Neural progenitor cell (in vitro differentiated cells): ENCODE results near the gene PKD1. TPM values are rescaled to one million over a fixed set of nuclear protein-coding genes. Genes with fewer than 3 reads are reported as not detected.

ENCODE experiments used
- DNase-seq: peaks from one replicate; pipeline ENCODE4 v3.0.0-alpha.2; 2016; ENCODE audit warnings: low spot score
- H2AFZ ChIP-seq: fragments of 200-600 bp; sonication (generic); replicated peaks from 2 replicates; pipeline ENCODE4 v1.6.1; 2016; ENCODE audit warnings: antibody characterized with exemption
- H3F3A ChIP-seq: fragments of 200-600 bp; sonication (generic); 2 replicates; pipeline ENCODE4 v1.6.1; 2016; ENCODE audit warnings: antibody characterized with exemption, low read depth
- H3K27ac ChIP-seq: fragments of 200-600 bp; sonication (generic); 2 replicates; pipeline ENCODE4 v1.5.1; 2016; ENCODE audit warnings: mild to moderate bottlenecking
- H3K27me3 ChIP-seq: fragments of 200-600 bp; sonication (generic); 2 replicates; pipeline ENCODE4 v1.6.1; 2016; ENCODE audit warnings: mild to moderate bottlenecking, moderate library complexity
- H3K36me3 ChIP-seq: fragments of 200-600 bp; sonication (generic); 2 replicates; pipeline ENCODE4 v1.5.1; 2016
- H3K4me1 ChIP-seq: fragments of 200-600 bp; sonication (generic); 2 replicates; pipeline ENCODE4 v1.6.1; 2016; ENCODE audit warnings: mixed run types
- H3K4me2 ChIP-seq: fragments of 200-600 bp; sonication (generic); 2 replicates; pipeline ENCODE4 v1.6.1; 2016
- H3K4me3 ChIP-seq: fragments of 200-600 bp; sonication (generic); 2 replicates; pipeline ENCODE4 v1.5.1; 2016
- H3K79me2 ChIP-seq: fragments of 200-600 bp; sonication (generic); 2 replicates; pipeline ENCODE4 v1.6.1; 2016; ENCODE audit warnings: low read depth
- H3K9ac ChIP-seq: fragments of 200-600 bp; sonication (generic); 2 replicates; pipeline ENCODE4 v1.6.1; 2016
- H3K9me3 ChIP-seq: fragments of 200-600 bp; sonication (generic); 2 replicates; pipeline ENCODE4 v1.5.1; 2016; ENCODE audit warnings: low read depth
- H4K20me1 ChIP-seq: fragments of 200-600 bp; sonication (generic); 2 replicates; pipeline ENCODE4 v1.6.1; 2016; ENCODE audit warnings: low read depth
- H3K27ac Mint-ChIP-seq: 3 replicates; pipeline ENCODE4 v1.8.0; 2021; ENCODE audit warnings: mixed read lengths
- H3K27me3 Mint-ChIP-seq: 2 replicates; pipeline ENCODE4 v1.8.0; 2022; ENCODE audit warnings: low read depth, mild to moderate bottlenecking, inconsistent platforms, moderate library complexity, mixed read lengths; ENCODE audit not compliant: insufficient read depth
- H3K36me3 Mint-ChIP-seq: 3 replicates; pipeline ENCODE4 v1.8.0; 2021; ENCODE audit warnings: mixed read lengths
- H3K4me1 Mint-ChIP-seq: 3 replicates; pipeline ENCODE4 v1.8.0; 2021; ENCODE audit warnings: mixed read lengths
- H3K4me3 Mint-ChIP-seq: 3 replicates; pipeline ENCODE4 v1.8.0; 2021; ENCODE audit warnings: mild to moderate bottlenecking, moderate library complexity, mixed read lengths
- H3K9me3 Mint-ChIP-seq: 3 replicates; pipeline ENCODE4 v1.8.0; 2020; ENCODE audit warnings: mixed read lengths
- EZH2 ChIP-seq: fragments of 200-600 bp; sonication (generic); IDR thresholded peaks from 2 replicates; pipeline ENCODE4 v1.6.1; 2017; ENCODE audit warnings: antibody characterized with exemption, mild to moderate bottlenecking, moderate library complexity
- EZH2phosphoT487 ChIP-seq: fragments of 200-600 bp; sonication (generic); IDR thresholded peaks from 2 replicates; pipeline ENCODE4 v1.6.1; 2017; ENCODE audit warnings: antibody characterized with exemption
- total RNA-seq: library from RNA; depleted of rRNA; stranded (reverse); fragments of >200 nt; gene quantifications from 2 replicates; pipeline ENCODE4 v1.2.3, GENCODE V29; 2015; ENCODE audit warnings: low replicate concordance
- TF ChIP-seq, protein P1 (sequence below): fragments of 200-600 bp; sonication (generic); IDR thresholded peaks from 2 replicates; pipeline ENCODE4 v1.5.1; 2017; ENCODE audit warnings: antibody characterized with exemption, mild to moderate bottlenecking

PKD1 gene
- total RNA-seq, 1 donor from 2014 or later = 16.9 TPM

DNA sequence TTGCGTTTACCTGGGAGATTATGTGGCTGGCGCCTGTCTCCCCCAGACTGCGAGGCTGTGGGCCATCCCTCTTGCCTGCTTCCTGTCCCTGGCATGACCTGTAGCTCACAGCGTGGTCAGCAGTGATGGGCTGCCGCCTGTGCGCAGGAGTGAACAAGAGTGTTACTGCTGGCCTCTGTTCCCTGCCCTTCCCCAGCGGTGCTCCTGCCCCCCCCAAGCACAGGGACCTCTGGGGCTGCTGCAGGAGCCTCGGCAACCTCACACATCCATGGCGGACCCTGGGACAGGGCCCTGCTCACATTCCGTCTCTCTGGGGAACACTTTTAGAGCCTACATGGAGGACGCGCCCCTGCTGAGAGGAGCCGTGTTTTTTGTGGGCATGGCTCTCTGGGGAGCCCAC, 77.3 kb downstream of the PKD1 start:
- Histone ChIP-seq H3K9ac (no peak overlapping the region), H2AFZ (no peak overlapping the region), H3F3A (peaks cover 11% of the 10 kb centered on the region), H3K79me2 (no peaks in the 10 kb centered on the region), H3K36me3 (no peaks in the 10 kb centered on the region), H4K20me1 (no peaks in the 10 kb centered on the region), H3K9me3 (no peaks in the 10 kb centered on the region), H3K27ac (peak overlapping the region; percentile 81), H3K4me1 (peaks cover 7% of the 10 kb centered on the region), H3K4me2 (peak overlapping the region; percentile 49), H3K27me3 (no peaks in the 10 kb centered on the region), H3K4me3 (no peak overlapping the region)
- H3K36me3 Mint-ChIP-seq = no peaks in the 10 kb centered on the region
- no peak for TF ChIP-seq EZH2
- TF ChIP-seq, protein P1, sequence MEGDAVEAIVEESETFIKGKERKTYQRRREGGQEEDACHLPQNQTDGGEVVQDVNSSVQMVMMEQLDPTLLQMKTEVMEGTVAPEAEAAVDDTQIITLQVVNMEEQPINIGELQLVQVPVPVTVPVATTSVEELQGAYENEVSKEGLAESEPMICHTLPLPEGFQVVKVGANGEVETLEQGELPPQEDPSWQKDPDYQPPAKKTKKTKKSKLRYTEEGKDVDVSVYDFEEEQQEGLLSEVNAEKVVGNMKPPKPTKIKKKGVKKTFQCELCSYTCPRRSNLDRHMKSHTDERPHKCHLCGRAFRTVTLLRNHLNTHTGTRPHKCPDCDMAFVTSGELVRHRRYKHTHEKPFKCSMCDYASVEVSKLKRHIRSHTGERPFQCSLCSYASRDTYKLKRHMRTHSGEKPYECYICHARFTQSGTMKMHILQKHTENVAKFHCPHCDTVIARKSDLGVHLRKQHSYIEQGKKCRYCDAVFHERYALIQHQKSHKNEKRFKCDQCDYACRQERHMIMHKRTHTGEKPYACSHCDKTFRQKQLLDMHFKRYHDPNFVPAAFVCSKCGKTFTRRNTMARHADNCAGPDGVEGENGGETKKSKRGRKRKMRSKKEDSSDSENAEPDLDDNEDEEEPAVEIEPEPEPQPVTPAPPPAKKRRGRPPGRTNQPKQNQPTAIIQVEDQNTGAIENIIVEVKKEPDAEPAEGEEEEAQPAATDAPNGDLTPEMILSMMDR = no peak
- TF ChIP-seq EZH2phosphoT487 = no peak
- H3K4me3 Mint-ChIP-seq = peak overlapping the region; percentile 38
- H3K4me1 Mint-ChIP-seq = peaks cover 11% of the 10 kb centered on the region
- H3K9me3 Mint-ChIP-seq = no peaks in the 10 kb centered on the region
- H3K27me3 Mint-ChIP-seq = peaks cover 2% of the 10 kb centered on the region
- peak; percentile 24 for DNase-seq
- peak overlapping the region; percentile 83 for H3K27ac Mint-ChIP-seq

DNA sequence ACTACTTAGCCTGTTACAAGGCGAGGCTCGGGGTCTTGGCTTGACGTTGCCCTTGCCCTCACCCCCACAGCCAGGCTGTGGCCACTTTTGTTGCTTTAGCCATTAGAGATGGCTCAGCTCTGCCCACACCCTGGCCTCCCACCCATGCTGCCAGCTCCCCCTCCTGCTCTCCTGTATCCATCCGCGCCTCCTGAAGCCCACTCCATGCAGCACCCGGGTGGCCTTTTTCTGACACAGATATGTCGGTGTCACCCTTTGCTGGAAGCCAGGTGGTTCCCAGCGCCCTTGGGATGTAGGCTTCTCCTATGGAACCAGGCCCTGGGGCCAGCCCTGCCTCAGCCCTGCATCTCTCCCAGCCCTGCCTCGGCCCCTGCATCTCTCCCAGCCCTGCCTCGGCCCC, 78.3 kb downstream of the PKD1 start:
- H3K27me3 Mint-ChIP-seq = peaks cover 2% of the 10 kb centered on the region
- no peaks in the 10 kb centered on the region for H4K20me1 ChIP-seq
- H3K36me3 ChIP-seq = no peaks in the 10 kb centered on the region
- H3K9me3 ChIP-seq = no peaks in the 10 kb centered on the region
- H3K36me3 Mint-ChIP-seq = peaks cover 2% of the 10 kb centered on the region
- H3K9me3 Mint-ChIP-seq = no peaks in the 10 kb centered on the region
- no peaks in the 10 kb centered on the region for H3K79me2 ChIP-seq
- H3K4me1 ChIP-seq = peaks cover 7% of the 10 kb centered on the region
- TF ChIP-seq EZH2phosphoT487 = no peak
- TF ChIP-seq, protein P1 = no peak
- no peak for TF ChIP-seq EZH2
- no peak overlapping the region for H2AFZ ChIP-seq
- no peak overlapping the region for H3K4me3 Mint-ChIP-seq
- H3K27me3 ChIP-seq = no peaks in the 10 kb centered on the region
- H3K4me3 ChIP-seq = no peak overlapping the region
- no peak overlapping the region for H3K9ac ChIP-seq
- no peak for DNase-seq
- no peak overlapping the region for H3K27ac Mint-ChIP-seq
- peaks cover 11% of the 10 kb centered on the region for H3F3A ChIP-seq
- no peak overlapping the region for H3K27ac ChIP-seq
- H3K4me1 Mint-ChIP-seq = peaks cover 11% of the 10 kb centered on the region
- H3K4me2 ChIP-seq = no peak overlapping the region

DNA sequence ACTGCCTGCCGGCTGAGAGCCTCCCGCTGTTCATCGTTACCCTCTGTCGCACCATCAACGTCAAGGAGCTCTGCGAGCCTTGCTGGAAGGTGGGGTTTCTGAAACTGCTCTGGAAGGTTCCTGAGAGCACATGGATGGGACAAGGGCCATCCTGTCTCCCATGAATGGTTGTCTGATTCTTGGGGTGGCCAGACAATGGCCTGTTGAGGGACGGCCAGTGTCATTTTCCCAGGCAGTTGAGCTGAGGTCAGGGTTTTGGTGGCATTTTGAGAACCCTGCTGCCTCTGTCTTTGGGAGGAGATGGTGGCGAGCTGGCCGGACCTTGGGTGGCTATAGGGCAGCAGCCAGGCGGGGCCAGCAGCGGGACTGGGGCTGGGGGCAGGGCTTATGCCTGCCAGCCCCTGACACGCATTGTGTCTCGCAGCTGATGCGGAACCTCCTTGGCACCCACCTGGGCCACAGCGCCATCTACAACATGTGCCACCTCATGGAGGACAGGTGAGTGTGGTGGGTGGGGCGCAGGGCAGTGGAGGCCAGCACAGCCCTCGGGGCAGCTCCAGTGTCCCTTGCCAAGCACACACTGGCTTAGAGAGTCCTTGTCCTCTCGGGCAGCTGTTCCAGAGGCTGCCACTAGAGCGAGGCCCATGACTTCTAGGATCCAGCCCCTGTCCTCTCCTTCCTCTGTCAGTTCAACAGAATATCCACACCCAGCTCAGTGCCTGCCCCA, 78.9 kb downstream of the PKD1 start:
- Histone ChIP-seq H3K27me3 (no peaks in the 10 kb centered on the region), H3F3A (peaks cover 11% of the 10 kb centered on the region), H3K36me3 (no peaks in the 10 kb centered on the region), H3K4me3 (no peak overlapping the region), H4K20me1 (no peaks in the 10 kb centered on the region), H3K4me1 (peaks cover 7% of the 10 kb centered on the region), H3K79me2 (no peaks in the 10 kb centered on the region), H3K4me2 (no peak overlapping the region), H2AFZ (no peak overlapping the region), H3K27ac (no peak overlapping the region), H3K9me3 (no peaks in the 10 kb centered on the region), H3K9ac (no peak overlapping the region)
- Mint-ChIP-seq H3K36me3 (peaks cover 2% of the 10 kb centered on the region), H3K9me3 (no peaks in the 10 kb centered on the region), H3K4me3 (no peak overlapping the region), H3K27me3 (peaks cover 2% of the 10 kb centered on the region), H3K27ac (no peak overlapping the region), H3K4me1 (peaks cover 11% of the 10 kb centered on the region)
- TF ChIP-seq, protein P1 = peak; percentile 37
- TF ChIP-seq EZH2 (no peak), EZH2phosphoT487 (no peak)
- peak; percentile 59 for DNase-seq
